Large intestine (tissue), 3 donors: ENCODE data around the gene LRWD1. TPM values are rescaled to one million over a fixed set of nuclear protein-coding genes. Genes with fewer than 3 reads are reported as not detected.

ENCODE experiments used
- DNase-seq, 2 donors: peaks; one replicate each; pipeline versions ENCODE4 v3.0.0 to v3.0.0-alpha.2; 2013
- H3K27ac ChIP-seq: one replicate; pipeline ENCODE4 v1.5.1; 2013; ENCODE audit warnings: low read length
- H3K27me3 ChIP-seq: 2 replicates; pipeline ENCODE4 v1.6.1; 2013; ENCODE audit warnings: low read length; ENCODE audit not compliant: control insufficient read depth, insufficient read depth
- H3K36me3 ChIP-seq: 2 replicates; pipeline ENCODE4 v1.6.1; 2013; ENCODE audit warnings: low read length; ENCODE audit not compliant: control insufficient read depth, insufficient read depth
- H3K4me1 ChIP-seq: one replicate; pipeline ENCODE4 v1.6.1; 2013; ENCODE audit warnings: low read length; ENCODE audit not compliant: control insufficient read depth, insufficient read depth
- H3K4me3 ChIP-seq: one replicate; pipeline ENCODE4 v1.5.1; 2013; ENCODE audit warnings: low read length
- H3K9me3 ChIP-seq: one replicate; pipeline ENCODE4 v1.6.1; 2013; ENCODE audit warnings: mild to moderate bottlenecking, low read depth, low read length, moderate library complexity; ENCODE audit not compliant: control insufficient read depth
- WGBS: methylation state at CpG from one replicate; pipeline ENCODE4 v1.1.5; 2013; ENCODE audit warnings: low lambda C conversion rate; ENCODE audit not compliant: insufficient coverage; 5-methylcytosine and 5-hydroxymethylcytosine counted together
- polyA plus RNA-seq: library from polyadenylated mRNA; unstranded; fragments of 120-200 nt; gene quantifications from one replicate; pipeline ENCODE4 v1.2.1, GENCODE V29; 2013

LRWD1 gene
- polyA plus RNA-seq, 1 donor = 11.2 TPM

- no CpG with 5 or more reads among the region's 16 CpGs for WGBS
- Histone ChIP-seq H3K27ac (peak overlapping the region; percentile 46), H3K27me3 (no peaks in the 10 kb centered on the region), H3K9me3 (no peaks in the 10 kb centered on the region), H3K4me1 (no peaks in the 10 kb centered on the region), H3K4me3 (no peak overlapping the region), H3K36me3 (peaks cover 38% of the 10 kb centered on the region)
- DNase-seq = no peak
These were observed 38.3 kb upstream of the LRWD1 start for GRCh38 chr7:102426268-102427018.

GRCh38 chr7:102427019-102427405, 37.8 kb upstream of the LRWD1 start:
- no peaks in the 10 kb centered on the region for H3K27me3 ChIP-seq
- no peak for DNase-seq
- no CpG with 5 or more reads among the region's 5 CpGs for WGBS
- H3K27ac ChIP-seq = no peak overlapping the region
- peaks cover 38% of the 10 kb centered on the region for H3K36me3 ChIP-seq
- no peak overlapping the region for H3K4me3 ChIP-seq
- H3K9me3 ChIP-seq = no peaks in the 10 kb centered on the region
- peaks cover 4% of the 10 kb centered on the region for H3K4me1 ChIP-seq

GRCh38 chr7:102429141-102429899, 35.5 kb upstream of the LRWD1 start:
- peaks cover 30% of the 10 kb centered on the region for H3K36me3 ChIP-seq
- no peak overlapping the region for H3K4me3 ChIP-seq
- no peaks in the 10 kb centered on the region for H3K27me3 ChIP-seq
- no peak for DNase-seq
- H3K4me1 ChIP-seq = peaks cover 13% of the 10 kb centered on the region
- H3K27ac ChIP-seq = no peak overlapping the region
- no peaks in the 10 kb centered on the region for H3K9me3 ChIP-seq
- WGBS = no CpG with 5 or more reads among the region's 10 CpGs

GRCh38 chr7:102431617-102432298, 33.0 kb upstream of the LRWD1 start:
- WGBS = 40% methylated on average over 2 of the region's 17 CpGs
- Histone ChIP-seq H3K27me3 (no peaks in the 10 kb centered on the region), H3K9me3 (no peaks in the 10 kb centered on the region), H3K27ac (peak overlapping the region; percentile 33), H3K4me1 (peaks cover 15% of the 10 kb centered on the region), H3K36me3 (peaks cover 6% of the 10 kb centered on the region), H3K4me3 (peak overlapping the region; percentile 6)
- peak in 1 of 2 donors; percentile 58 for DNase-seq

- no CpG with 5 or more reads among the region's 27 CpGs for WGBS
- Histone ChIP-seq H3K4me3 (peak overlapping the region; percentile 68), H3K27ac (no peak overlapping the region), H3K36me3 (no peaks in the 10 kb centered on the region), H3K4me1 (peaks cover 15% of the 10 kb centered on the region), H3K9me3 (no peaks in the 10 kb centered on the region), H3K27me3 (no peaks in the 10 kb centered on the region)
- DNase-seq = peak in 1 of 2 donors; percentile 25
These were observed 32.2 kb upstream of the LRWD1 start for GRCh38 chr7:102432442-102433218.

- H3K4me1 ChIP-seq = peaks cover 15% of the 10 kb centered on the region
- H3K9me3 ChIP-seq = no peaks in the 10 kb centered on the region
- no CpG with 5 or more reads among the region's 90 CpGs for WGBS
- H3K36me3 ChIP-seq = no peaks in the 10 kb centered on the region
- peak within 1 kb of the TSS; percentile 76 for H3K4me3 ChIP-seq
- peak; percentile 48 to 62 for DNase-seq
- H3K27ac ChIP-seq = no peak within 1 kb of the TSS
- H3K27me3 ChIP-seq = no peaks in the 10 kb centered on the region
These were observed 31.4 kb upstream of the LRWD1 start, which contains the start of gene ORAI2 for GRCh38 chr7:102433219-102434038. ORAI2 (plus strand) TSS chr7:102433575; CDS start chr7:102438957, 5,382 bp downstream.

- peak overlapping the region; percentile 76 for H3K4me3 ChIP-seq
- H3K27ac ChIP-seq = no peak overlapping the region
- peaks cover 15% of the 10 kb centered on the region for H3K4me1 ChIP-seq
- no peaks in the 10 kb centered on the region for H3K9me3 ChIP-seq
- DNase-seq = no peak
- no peaks in the 10 kb centered on the region for H3K27me3 ChIP-seq
- peaks cover under 1% of the 10 kb centered on the region for H3K36me3 ChIP-seq
- no CpG with 5 or more reads among the region's 9 CpGs for WGBS
These were observed 30.7 kb upstream of the LRWD1 start for GRCh38 chr7:102434039-102434486.

GRCh38 chr7:102436118-102436517, 28.7 kb upstream of the LRWD1 start:
- Histone ChIP-seq H3K27me3 (no peaks in the 10 kb centered on the region), H3K4me1 (peaks cover 15% of the 10 kb centered on the region), H3K4me3 (no peak overlapping the region), H3K9me3 (no peaks in the 10 kb centered on the region), H3K36me3 (peaks cover 7% of the 10 kb centered on the region), H3K27ac (no peak overlapping the region)
- WGBS = 100% methylated on average over 1 of the region's 10 CpGs
- no peak for DNase-seq

GRCh38 chr7:102439963-102440795, 24.6 kb upstream of the LRWD1 start:
- no peak overlapping the region for H3K4me3 ChIP-seq
- no peaks in the 10 kb centered on the region for H3K9me3 ChIP-seq
- H3K4me1 ChIP-seq = no peaks in the 10 kb centered on the region
- no peak for DNase-seq
- no peaks in the 10 kb centered on the region for H3K27me3 ChIP-seq
- WGBS = 80% methylated on average over 1 of the region's 17 CpGs
- H3K36me3 ChIP-seq = peaks cover 7% of the 10 kb centered on the region
- H3K27ac ChIP-seq = no peak overlapping the region
